GM21390 (cell line): ENCODE measurements around the gene ZNF687.

Experiments used
- ATAC-seq: cut with Tn5 transposase; IDR thresholded peaks from one replicate; pipeline ENCODE4 v1.9.1; 2021; ENCODE audit not compliant: unreplicated experiment

The ZNF687 gene

DNA sequence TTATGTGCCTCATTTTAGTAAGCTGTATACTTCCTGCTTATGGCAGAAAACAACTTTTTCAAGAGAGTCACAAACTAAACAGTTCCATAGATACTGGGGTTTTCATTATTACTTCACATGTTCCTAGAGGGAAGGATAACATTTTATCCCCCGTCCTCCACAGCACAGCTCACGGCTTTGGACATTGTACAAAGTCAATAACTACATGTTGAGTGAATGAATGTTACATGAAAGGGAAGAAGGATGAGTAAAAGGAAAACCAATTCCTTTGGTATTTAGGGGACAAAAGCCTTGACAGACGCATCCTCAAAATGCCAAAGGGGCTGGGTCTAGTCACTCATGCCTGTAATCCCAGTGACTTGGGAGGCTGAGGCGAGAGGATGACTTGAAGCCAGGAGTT lies 30.3 kb downstream of the ZNF687 start:
- no peak for ATAC-seq

DNA sequence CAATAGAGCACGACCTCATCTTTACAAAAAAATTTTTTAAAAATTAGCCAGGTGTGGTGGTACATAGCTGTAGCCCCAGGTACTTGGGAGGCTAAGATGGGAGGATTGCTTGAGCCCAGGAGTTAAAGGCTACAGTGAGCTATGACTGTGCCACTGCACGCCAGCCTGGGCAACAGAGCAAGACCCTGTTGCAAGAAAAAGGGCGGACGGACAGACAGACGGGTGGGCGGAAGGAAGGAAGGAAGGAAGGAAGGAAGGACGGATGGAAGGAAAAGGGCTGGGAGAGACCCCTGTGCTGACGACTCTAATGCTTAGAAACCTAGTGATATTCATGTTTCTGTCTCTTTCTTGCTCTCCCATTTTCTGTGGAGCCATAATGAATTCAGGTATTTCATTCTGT lies 30.7 kb downstream of the ZNF687 start:
- no peak for ATAC-seq

DNA sequence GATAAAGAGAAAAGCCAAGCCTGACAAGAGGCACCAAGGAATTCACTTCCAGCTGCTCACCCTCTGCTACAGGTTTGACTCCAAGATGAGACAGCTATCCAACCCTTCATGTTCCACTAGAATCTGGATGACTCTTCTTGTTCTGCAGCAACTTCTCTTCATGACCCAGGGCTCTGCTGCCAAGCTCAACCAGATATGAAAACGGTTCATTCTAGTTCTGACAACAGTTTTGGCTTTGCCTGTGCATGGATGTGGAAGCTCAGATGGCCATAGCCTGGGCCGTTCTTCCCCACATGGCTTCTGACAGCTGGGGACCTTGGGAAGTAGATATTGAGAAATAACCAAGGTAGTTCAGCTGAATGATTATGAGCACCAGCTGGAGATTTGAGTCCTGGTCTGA lies 31.4 kb downstream of the ZNF687 start:
- ATAC-seq: no peak

- no peak for ATAC-seq
Observed at GRCh38 chr1:151314137-151314875, 32.2 kb downstream of the ZNF687 start.

DNA sequence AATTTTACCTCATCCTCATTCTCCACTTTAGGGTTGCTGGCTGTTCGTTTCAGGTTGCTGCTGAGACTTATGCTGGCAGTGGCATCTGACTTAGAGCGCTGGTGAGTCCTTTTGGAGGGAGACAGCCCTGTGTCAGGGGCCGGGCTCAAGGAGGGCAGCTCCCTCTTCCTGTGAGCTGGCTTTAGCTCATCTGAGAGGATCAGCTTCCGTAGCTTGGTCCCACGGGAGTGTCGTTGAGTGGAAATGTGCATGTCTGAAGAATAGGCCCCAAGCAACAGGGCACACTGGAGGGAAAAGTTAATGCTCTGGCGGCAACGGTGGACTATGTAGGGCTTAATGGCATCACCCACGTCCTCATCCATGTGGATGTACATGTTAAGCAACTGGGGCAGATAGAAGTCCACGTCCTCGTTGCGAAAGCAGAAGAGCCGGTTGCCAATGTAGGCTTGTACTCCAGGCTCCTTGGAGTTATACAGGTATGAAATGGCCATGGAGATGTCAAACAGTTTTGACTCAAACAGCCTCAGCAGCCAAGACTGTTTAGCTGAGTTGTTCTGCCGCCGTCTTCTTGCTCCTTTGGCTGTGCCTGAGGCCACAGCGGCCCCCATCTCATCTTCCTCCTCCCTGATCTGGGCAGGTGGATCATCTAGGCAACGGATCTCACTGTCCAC lies 33.6 kb downstream of the ZNF687 start:
- no peak for ATAC-seq

DNA sequence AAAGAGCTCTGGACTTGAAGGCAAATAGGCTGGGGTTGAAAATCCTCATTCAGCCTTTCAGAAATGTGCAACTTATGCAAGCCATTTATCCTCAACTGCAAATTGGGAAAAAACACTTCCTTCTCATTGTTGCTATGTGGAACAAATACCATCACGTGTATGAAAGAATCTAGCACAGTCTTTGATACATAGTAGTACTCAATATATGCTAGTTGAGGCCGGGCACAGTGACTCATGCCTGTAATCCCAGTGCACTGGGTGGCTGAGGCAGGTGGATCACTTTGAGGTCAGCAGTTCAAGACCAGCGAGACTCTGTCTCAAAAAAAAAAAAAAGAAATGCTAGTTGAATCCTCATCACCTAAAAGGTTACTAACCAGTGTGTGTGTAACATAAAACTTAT lies 36.9 kb downstream of the ZNF687 start:
- ATAC-seq: no peak

GRCh38 chr1:151324390-151324930 lies 42.4 kb downstream of the ZNF687 start:
- no peak for ATAC-seq

GRCh38 chr1:151325231-151325630 lies 43.1 kb downstream of the ZNF687 start:
- no peak for ATAC-seq

GRCh38 chr1:151325646-151326429 lies 43.7 kb downstream of the ZNF687 start:
- ATAC-seq: no peak

- peak; percentile 40 for ATAC-seq
Observed at GRCh38 chr1:151326619-151327222, 44.6 kb downstream of the ZNF687 start.

- ATAC-seq: peak; percentile 76
Observed at GRCh38 chr1:151327223-151327902, 45.3 kb downstream of the ZNF687 start, which contains the start of gene PI4KB. Gene PI4KB (minus strand): TSS chr1:151327416. CDS start chr1:151316481, 10,935 bp downstream.

DNA sequence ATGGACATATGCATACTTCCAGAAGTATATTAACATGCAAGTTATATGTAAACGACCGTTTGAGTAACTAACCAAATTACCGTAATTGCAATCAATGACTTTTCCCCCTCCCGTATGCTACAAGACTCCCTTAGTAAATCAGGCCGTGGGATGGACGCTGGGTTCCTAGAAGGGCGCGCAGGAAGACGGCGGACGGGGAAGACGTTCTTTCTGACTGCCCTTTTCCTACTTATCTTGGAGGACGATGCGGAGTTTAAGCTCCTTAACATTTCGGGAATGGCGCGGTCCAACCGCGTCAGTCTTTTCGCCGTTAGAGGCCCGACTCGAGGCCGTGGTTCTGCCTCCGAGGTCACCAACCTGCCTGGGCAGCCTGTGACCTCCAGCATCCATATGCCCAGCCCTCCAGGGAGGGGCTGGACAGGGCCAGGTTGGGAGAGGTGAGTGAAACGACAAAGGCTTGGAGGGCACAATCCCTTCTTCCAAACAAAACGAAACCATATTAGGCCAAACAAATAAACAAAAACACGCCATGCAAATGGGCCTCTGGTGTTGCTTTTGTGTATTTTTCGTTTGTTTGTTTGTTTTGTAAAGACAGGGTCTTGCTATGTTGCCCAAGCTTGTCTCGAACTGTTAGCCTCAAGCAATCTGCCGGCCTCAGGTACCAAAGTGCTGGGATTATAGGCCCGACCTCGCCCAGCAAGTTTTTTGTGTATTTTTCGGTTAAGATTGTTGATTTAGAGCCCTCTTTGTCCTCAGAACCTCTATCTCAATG lies 46.0 kb downstream of the ZNF687 start:
- peak; percentile 12 for ATAC-seq

GRCh38 chr1:151334822-151335221 lies 52.7 kb downstream of the ZNF687 start:
- no peak for ATAC-seq

DNA sequence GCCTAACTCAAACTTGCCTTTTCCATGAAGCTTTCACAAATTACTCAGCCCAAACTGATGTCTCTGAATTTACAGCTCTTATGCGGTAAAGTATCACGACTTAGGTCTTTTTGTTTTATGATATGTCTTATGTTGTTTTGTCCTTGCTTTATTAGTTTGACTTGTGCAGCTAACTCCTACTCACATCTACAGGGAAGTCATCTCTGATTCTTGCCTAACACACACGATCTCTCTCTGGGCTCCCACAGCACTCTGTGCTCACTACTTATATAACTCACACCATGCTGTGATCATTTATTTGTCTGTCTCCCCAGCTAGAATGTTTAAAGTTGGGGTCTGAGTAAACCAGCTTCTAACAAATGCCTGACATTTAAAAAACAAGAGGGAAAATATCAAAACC lies 54.5 kb downstream of the ZNF687 start:
- ATAC-seq: no peak

GRCh38 chr1:151340870-151341754 lies 59.0 kb downstream of the ZNF687 start:
- ATAC-seq: no peak
